Neural progenitor cell (in vitro differentiated cells): ENCODE measurements around the gene SLC16A5. TPM values are rescaled to one million over a fixed set of nuclear protein-coding genes. Genes with fewer than 3 reads are reported as not detected.

ENCODE experiments used
- DNase-seq: peaks from one replicate; pipeline ENCODE4 v3.0.0-alpha.2; 2016; ENCODE audit warnings: low spot score
- H2AFZ ChIP-seq: fragments of 200-600 bp; sonication (generic); replicated peaks from 2 replicates; pipeline ENCODE4 v1.6.1; 2016; ENCODE audit warnings: antibody characterized with exemption
- H3F3A ChIP-seq: fragments of 200-600 bp; sonication (generic); 2 replicates; pipeline ENCODE4 v1.6.1; 2016; ENCODE audit warnings: antibody characterized with exemption, low read depth
- H3K27ac ChIP-seq: fragments of 200-600 bp; sonication (generic); 2 replicates; pipeline ENCODE4 v1.5.1; 2016; ENCODE audit warnings: mild to moderate bottlenecking
- H3K27me3 ChIP-seq: fragments of 200-600 bp; sonication (generic); 2 replicates; pipeline ENCODE4 v1.6.1; 2016; ENCODE audit warnings: mild to moderate bottlenecking, moderate library complexity
- H3K36me3 ChIP-seq: fragments of 200-600 bp; sonication (generic); 2 replicates; pipeline ENCODE4 v1.5.1; 2016
- H3K4me1 ChIP-seq: fragments of 200-600 bp; sonication (generic); 2 replicates; pipeline ENCODE4 v1.6.1; 2016; ENCODE audit warnings: mixed run types
- H3K4me2 ChIP-seq: fragments of 200-600 bp; sonication (generic); 2 replicates; pipeline ENCODE4 v1.6.1; 2016
- H3K4me3 ChIP-seq: fragments of 200-600 bp; sonication (generic); 2 replicates; pipeline ENCODE4 v1.5.1; 2016
- H3K79me2 ChIP-seq: fragments of 200-600 bp; sonication (generic); 2 replicates; pipeline ENCODE4 v1.6.1; 2016; ENCODE audit warnings: low read depth
- H3K9ac ChIP-seq: fragments of 200-600 bp; sonication (generic); 2 replicates; pipeline ENCODE4 v1.6.1; 2016
- H3K9me3 ChIP-seq: fragments of 200-600 bp; sonication (generic); 2 replicates; pipeline ENCODE4 v1.5.1; 2016; ENCODE audit warnings: low read depth
- H4K20me1 ChIP-seq: fragments of 200-600 bp; sonication (generic); 2 replicates; pipeline ENCODE4 v1.6.1; 2016; ENCODE audit warnings: low read depth
- H3K27ac Mint-ChIP-seq: 3 replicates; pipeline ENCODE4 v1.8.0; 2021; ENCODE audit warnings: mixed read lengths
- H3K27me3 Mint-ChIP-seq: 2 replicates; pipeline ENCODE4 v1.8.0; 2022; ENCODE audit warnings: low read depth, mild to moderate bottlenecking, inconsistent platforms, moderate library complexity, mixed read lengths; ENCODE audit not compliant: insufficient read depth
- H3K36me3 Mint-ChIP-seq: 3 replicates; pipeline ENCODE4 v1.8.0; 2021; ENCODE audit warnings: mixed read lengths
- H3K4me1 Mint-ChIP-seq: 3 replicates; pipeline ENCODE4 v1.8.0; 2021; ENCODE audit warnings: mixed read lengths
- H3K4me3 Mint-ChIP-seq: 3 replicates; pipeline ENCODE4 v1.8.0; 2021; ENCODE audit warnings: mild to moderate bottlenecking, moderate library complexity, mixed read lengths
- H3K9me3 Mint-ChIP-seq: 3 replicates; pipeline ENCODE4 v1.8.0; 2020; ENCODE audit warnings: mixed read lengths
- CTCF ChIP-seq: fragments of 200-600 bp; sonication (generic); IDR thresholded peaks from 2 replicates; pipeline ENCODE4 v1.5.1; 2017; ENCODE audit warnings: antibody characterized with exemption, mild to moderate bottlenecking
- EZH2 ChIP-seq: fragments of 200-600 bp; sonication (generic); IDR thresholded peaks from 2 replicates; pipeline ENCODE4 v1.6.1; 2017; ENCODE audit warnings: antibody characterized with exemption, mild to moderate bottlenecking, moderate library complexity
- EZH2phosphoT487 ChIP-seq: fragments of 200-600 bp; sonication (generic); IDR thresholded peaks from 2 replicates; pipeline ENCODE4 v1.6.1; 2017; ENCODE audit warnings: antibody characterized with exemption
- total RNA-seq: library from RNA; depleted of rRNA; stranded (reverse); fragments of >200 nt; gene quantifications from 2 replicates; pipeline ENCODE4 v1.2.3, GENCODE V29; 2015; ENCODE audit warnings: low replicate concordance

The SLC16A5 gene
- total RNA-seq, 1 donor from 2014 or later: 3.4 TPM

GRCh38 chr17:75142236-75142971 is 54.6 kb downstream of the SLC16A5 start:
- Histone ChIP-seq H4K20me1 (peaks cover 86% of the 10 kb centered on the region), H3F3A (peaks cover 71% of the 10 kb centered on the region), H3K36me3 (peaks cover 44% of the 10 kb centered on the region), H2AFZ (no peak overlapping the region), H3K9ac (no peak overlapping the region), H3K4me2 (no peak overlapping the region), H3K4me1 (no peaks in the 10 kb centered on the region), H3K79me2 (peaks cover 72% of the 10 kb centered on the region), H3K27me3 (no peaks in the 10 kb centered on the region), H3K4me3 (no peak overlapping the region), H3K9me3 (no peaks in the 10 kb centered on the region), H3K27ac (peak overlapping the region; percentile 20)
- peaks cover 2% of the 10 kb centered on the region for H3K27me3 Mint-ChIP-seq
- H3K4me1 Mint-ChIP-seq: no peaks in the 10 kb centered on the region
- H3K4me3 Mint-ChIP-seq: no peak overlapping the region
- H3K36me3 Mint-ChIP-seq: peaks cover 31% of the 10 kb centered on the region
- H3K27ac Mint-ChIP-seq: no peak overlapping the region
- DNase-seq: no peak
- H3K9me3 Mint-ChIP-seq: no peaks in the 10 kb centered on the region
- TF ChIP-seq CTCF: no peak

GRCh38 chr17:75144816-75145512 is 57.2 kb downstream of the SLC16A5 start:
- no peaks in the 10 kb centered on the region for H3K27me3 Mint-ChIP-seq
- Histone ChIP-seq H2AFZ (no peak overlapping the region), H3K9ac (no peak overlapping the region), H3K4me1 (no peaks in the 10 kb centered on the region), H3K9me3 (no peaks in the 10 kb centered on the region), H3K4me2 (no peak overlapping the region), H3F3A (peaks cover 55% of the 10 kb centered on the region), H3K36me3 (peaks cover 46% of the 10 kb centered on the region), H3K4me3 (no peak overlapping the region), H3K27ac (no peak overlapping the region), H4K20me1 (peaks cover 88% of the 10 kb centered on the region), H3K27me3 (no peaks in the 10 kb centered on the region), H3K79me2 (peaks cover 76% of the 10 kb centered on the region)
- H3K36me3 Mint-ChIP-seq: peaks cover 41% of the 10 kb centered on the region
- peaks cover 2% of the 10 kb centered on the region for H3K4me1 Mint-ChIP-seq
- H3K27ac Mint-ChIP-seq: no peak overlapping the region
- DNase-seq: no peak
- no peak for TF ChIP-seq EZH2phosphoT487
- TF ChIP-seq CTCF: no peak
- TF ChIP-seq EZH2: no peak
- no peak overlapping the region for H3K4me3 Mint-ChIP-seq
- no peaks in the 10 kb centered on the region for H3K9me3 Mint-ChIP-seq

GRCh38 chr17:75146592-75146991 is 58.8 kb downstream of the SLC16A5 start:
- no peak overlapping the region for H2AFZ ChIP-seq
- H3K4me3 ChIP-seq: no peak overlapping the region
- no peak overlapping the region for H3K4me2 ChIP-seq
- Mint-ChIP-seq H3K36me3 (peaks cover 35% of the 10 kb centered on the region), H3K27ac (no peak overlapping the region), H3K4me3 (no peak overlapping the region), H3K9me3 (no peaks in the 10 kb centered on the region), H3K4me1 (peaks cover 2% of the 10 kb centered on the region), H3K27me3 (no peaks in the 10 kb centered on the region)
- H4K20me1 ChIP-seq: peaks cover 89% of the 10 kb centered on the region
- no peaks in the 10 kb centered on the region for H3K4me1 ChIP-seq
- H3F3A ChIP-seq: peaks cover 45% of the 10 kb centered on the region
- no peak for TF ChIP-seq EZH2phosphoT487
- peaks cover 40% of the 10 kb centered on the region for H3K36me3 ChIP-seq
- H3K79me2 ChIP-seq: peaks cover 76% of the 10 kb centered on the region
- H3K9ac ChIP-seq: no peak overlapping the region
- no peak for DNase-seq
- H3K27me3 ChIP-seq: no peaks in the 10 kb centered on the region
- H3K27ac ChIP-seq: no peak overlapping the region
- no peaks in the 10 kb centered on the region for H3K9me3 ChIP-seq
